Astrocyte (in vitro differentiated cells and primary cell): Measurements from ENCODE around the gene DCLRE1A.

Source experiments
- EZH2 ChIP-seq: IDR thresholded peaks from 2 replicates; pipeline ENCODE4 v1.6.1; 2012; ENCODE audit warnings: mild to moderate bottlenecking, low read length, inconsistent platforms; ENCODE audit not compliant: insufficient read depth
- TF ChIP-seq, protein P1 (sequence below): IDR thresholded peaks from 2 replicates; pipeline ENCODE4 v1.5.1; 2011; ENCODE audit warnings: low read depth, mild to moderate bottlenecking, inconsistent platforms, low read length, moderate library complexity; ENCODE audit not compliant: insufficient read depth

DNA sequence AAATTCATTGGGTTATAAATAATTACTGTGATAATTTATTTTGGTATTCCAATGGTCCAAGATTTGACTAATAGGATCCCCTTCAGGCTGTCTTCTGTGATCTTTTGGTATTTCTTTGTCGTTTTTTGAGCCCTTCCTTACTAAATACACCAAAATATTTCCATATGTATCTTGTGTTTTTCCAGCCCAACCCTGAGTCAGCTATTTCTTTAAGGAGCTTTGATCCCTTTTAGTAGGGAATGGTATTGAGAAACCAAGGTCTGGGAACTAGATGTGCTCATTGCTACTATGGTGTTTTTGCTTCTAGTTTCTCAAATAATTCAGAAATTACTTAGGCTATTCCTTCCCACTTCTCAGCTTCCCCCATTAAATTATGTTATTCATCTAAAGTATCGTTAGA, 15.9 kb upstream of the DCLRE1A start:
- TF ChIP-seq, protein P1, sequence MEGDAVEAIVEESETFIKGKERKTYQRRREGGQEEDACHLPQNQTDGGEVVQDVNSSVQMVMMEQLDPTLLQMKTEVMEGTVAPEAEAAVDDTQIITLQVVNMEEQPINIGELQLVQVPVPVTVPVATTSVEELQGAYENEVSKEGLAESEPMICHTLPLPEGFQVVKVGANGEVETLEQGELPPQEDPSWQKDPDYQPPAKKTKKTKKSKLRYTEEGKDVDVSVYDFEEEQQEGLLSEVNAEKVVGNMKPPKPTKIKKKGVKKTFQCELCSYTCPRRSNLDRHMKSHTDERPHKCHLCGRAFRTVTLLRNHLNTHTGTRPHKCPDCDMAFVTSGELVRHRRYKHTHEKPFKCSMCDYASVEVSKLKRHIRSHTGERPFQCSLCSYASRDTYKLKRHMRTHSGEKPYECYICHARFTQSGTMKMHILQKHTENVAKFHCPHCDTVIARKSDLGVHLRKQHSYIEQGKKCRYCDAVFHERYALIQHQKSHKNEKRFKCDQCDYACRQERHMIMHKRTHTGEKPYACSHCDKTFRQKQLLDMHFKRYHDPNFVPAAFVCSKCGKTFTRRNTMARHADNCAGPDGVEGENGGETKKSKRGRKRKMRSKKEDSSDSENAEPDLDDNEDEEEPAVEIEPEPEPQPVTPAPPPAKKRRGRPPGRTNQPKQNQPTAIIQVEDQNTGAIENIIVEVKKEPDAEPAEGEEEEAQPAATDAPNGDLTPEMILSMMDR, result no peak
- TF ChIP-seq EZH2, result no peak
